H9 (cell line): ENCODE measurements around the gene MACROD1. TPM values are rescaled to one million over a fixed set of nuclear protein-coding genes. Genes with fewer than 3 reads are reported as not detected.
A peak's percentile ranks its signal among the peaks of the same experiment; 100 is the strongest.

ENCODE experiments used
- DNase-seq: peaks from one replicate; pipeline ENCODE4 v3.0.0-alpha.2; 2017
- H2AFZ ChIP-seq: one replicate; pipeline ENCODE4 v1.6.1; 2013; ENCODE audit warnings: mild to moderate bottlenecking, low read length, control low read depth, moderate library complexity
- H2AK5ac ChIP-seq: 2 replicates; pipeline ENCODE4 v1.6.1; 2013; ENCODE audit warnings: low read length, control low read depth, mixed read lengths; ENCODE audit not compliant: insufficient read length
- H2BK120ac ChIP-seq: one replicate; pipeline ENCODE4 v1.6.1; 2013; ENCODE audit warnings: low read depth, mild to moderate bottlenecking, low read length, control low read depth, inconsistent platforms; ENCODE audit not compliant: poor library complexity, severe bottlenecking
- H2BK12ac ChIP-seq: 2 replicates; pipeline ENCODE4 v1.6.1; 2013; ENCODE audit warnings: low read length, control low read depth, mixed read lengths, low read depth; ENCODE audit not compliant: insufficient read length
- H2BK15ac ChIP-seq: 2 replicates; pipeline ENCODE4 v1.6.1; 2013; ENCODE audit warnings: low read depth, low read length, control low read depth
- H2BK20ac ChIP-seq: one replicate; pipeline ENCODE4 v1.6.1; 2013; ENCODE audit warnings: low read depth, mild to moderate bottlenecking, low read length, control low read depth, inconsistent platforms; ENCODE audit not compliant: poor library complexity, severe bottlenecking
- H2BK5ac ChIP-seq: 2 replicates; pipeline ENCODE4 v1.6.1; 2013; ENCODE audit warnings: low read length, control low read depth, mixed read lengths; ENCODE audit not compliant: insufficient read length
- H3K14ac ChIP-seq: 2 replicates; pipeline ENCODE4 v1.6.1; 2013; ENCODE audit warnings: low read length, control low read depth; ENCODE audit not compliant: insufficient read depth
- H3K18ac ChIP-seq: 2 replicates; pipeline ENCODE4 v1.6.1; 2013; ENCODE audit warnings: low read depth, mild to moderate bottlenecking, mixed read lengths, low read length, control low read depth; ENCODE audit not compliant: insufficient read length
- H3K23ac ChIP-seq: 2 replicates; pipeline ENCODE4 v1.6.1; 2013; ENCODE audit warnings: low read length, control low read depth, mixed read lengths, low read depth; ENCODE audit not compliant: insufficient read length
- H3K23me2 ChIP-seq: 2 replicates; pipeline ENCODE4 v1.6.1; 2013; ENCODE audit warnings: low read depth, mild to moderate bottlenecking, mixed read lengths, low read length, control low read depth; ENCODE audit not compliant: insufficient read length, poor library complexity, severe bottlenecking
- H3K27ac ChIP-seq: 2 replicates; pipeline ENCODE4 v1.5.1; 2013; ENCODE audit warnings: low read length, control low read depth, mixed read lengths, low read depth; ENCODE audit not compliant: insufficient read length
- H3K27me3 ChIP-seq: 2 replicates; pipeline ENCODE4 v1.6.1; 2013; ENCODE audit warnings: low read length, control low read depth, inconsistent platforms; ENCODE audit not compliant: insufficient read depth
- H3K4ac ChIP-seq: 2 replicates; pipeline ENCODE4 v1.6.1; 2013; ENCODE audit warnings: low read depth, mild to moderate bottlenecking, control low read depth, inconsistent platforms, low read length, moderate library complexity
- H3K4me1 ChIP-seq: 2 replicates; pipeline ENCODE4 v1.6.1; 2013; ENCODE audit warnings: low read length, control low read depth, inconsistent platforms; ENCODE audit not compliant: insufficient read depth
- H3K4me2 ChIP-seq: 2 replicates; pipeline ENCODE4 v1.6.1; 2013; ENCODE audit warnings: low read length, control low read depth, mixed read lengths; ENCODE audit not compliant: insufficient read length, insufficient read depth
- H3K56ac ChIP-seq: 2 replicates; pipeline ENCODE4 v1.6.1; 2013; ENCODE audit warnings: low read depth, mild to moderate bottlenecking, mixed read lengths, low read length, control low read depth; ENCODE audit not compliant: insufficient read length
- H3K79me1 ChIP-seq: 2 replicates; pipeline ENCODE4 v1.6.1; 2013; ENCODE audit warnings: low read depth, mild to moderate bottlenecking, moderate library complexity, low read length, control low read depth, inconsistent platforms; ENCODE audit not compliant: insufficient read depth, poor library complexity, severe bottlenecking
- H3K79me2 ChIP-seq: 2 replicates; pipeline ENCODE4 v1.6.1; 2013; ENCODE audit warnings: low read length, control low read depth, inconsistent platforms; ENCODE audit not compliant: insufficient read depth
- H3K9ac ChIP-seq: 2 replicates; pipeline ENCODE4 v1.6.1; 2013; ENCODE audit warnings: low read length, control low read depth, mixed read lengths; ENCODE audit not compliant: insufficient read length; ENCODE audit errors: extremely low read depth
- H3K9me3 ChIP-seq: one replicate; pipeline ENCODE4 v1.6.1; 2013; ENCODE audit warnings: low read depth, low read length, inconsistent platforms; ENCODE audit not compliant: control insufficient read depth
- H3T11ph ChIP-seq: one replicate; pipeline ENCODE4 v1.6.1; 2013; ENCODE audit warnings: mild to moderate bottlenecking, low read length, control low read depth, inconsistent platforms
- H4K20me1 ChIP-seq: one replicate; pipeline ENCODE4 v1.6.1; 2013; ENCODE audit not compliant: control insufficient read depth, insufficient read length, insufficient read depth
- H4K5ac ChIP-seq: 2 replicates; pipeline ENCODE4 v1.6.1; 2013; ENCODE audit warnings: low read depth, mild to moderate bottlenecking, mixed read lengths, low read length, control low read depth; ENCODE audit not compliant: insufficient read length
- H4K8ac ChIP-seq: replicated peaks from 2 replicates; pipeline ENCODE4 v1.6.1; 2013; ENCODE audit warnings: low read length, control low read depth, mixed read lengths, low read depth; ENCODE audit not compliant: insufficient read length
- H4K91ac ChIP-seq: 2 replicates; pipeline ENCODE4 v1.6.1; 2013; ENCODE audit warnings: low read depth, mild to moderate bottlenecking, moderate library complexity, mixed read lengths, low read length, control low read depth; ENCODE audit not compliant: insufficient read length
- H3K27ac Mint-ChIP-seq, 3 experiments: 2 replicates in 2 of 3; 3 replicates in 1 of 3; pipeline ENCODE4 v1.8.0; 2020 to 2021; ENCODE audit warnings: mixed read lengths in 3 of 3, mild to moderate bottlenecking in 1 of 3, moderate library complexity in 1 of 3
- H3K27me3 Mint-ChIP-seq: 2 replicates; pipeline ENCODE4 v1.8.0; 2021; ENCODE audit warnings: low read depth, mild to moderate bottlenecking, moderate library complexity, mixed read lengths
- H3K36me3 Mint-ChIP-seq, 3 experiments: 2 replicates in 2 of 3; 3 replicates in 1 of 3; pipeline ENCODE4 v1.8.0; 2020 to 2021; ENCODE audit warnings: low read depth in 3 of 3, mixed read lengths in 3 of 3; ENCODE audit not compliant: insufficient read depth in 1 of 3
- H3K4me1 Mint-ChIP-seq, 2 experiments: 2 replicates each; pipeline ENCODE4 v1.8.0; 2020; ENCODE audit warnings: mixed read lengths in 2 of 2
- H3K4me3 Mint-ChIP-seq, 2 experiments: 2 replicates in 1 of 2; 3 replicates in 1 of 2; pipeline ENCODE4 v1.8.0; 2020 to 2021; ENCODE audit warnings: mild to moderate bottlenecking in 2 of 2, mixed read lengths in 2 of 2, moderate library complexity in 1 of 2
- H3K9me3 Mint-ChIP-seq, 2 experiments: 2 replicates in 1 of 2; 3 replicates in 1 of 2; pipeline ENCODE4 v1.8.0; 2020; ENCODE audit warnings: mild to moderate bottlenecking in 2 of 2, mixed read lengths in 2 of 2, moderate library complexity in 1 of 2
- WGBS: extraction: QIAGEN DNeasy Blood & Tissue Kit; methylation state at CpG from one replicate; pipeline ENCODE4 v1.1.7; 2013; ENCODE audit warnings: missing lambda C conversion rate, low lambda C conversion rate, mixed read lengths; ENCODE audit not compliant: insufficient read length; ENCODE audit errors: extremely low coverage; 5-methylcytosine and 5-hydroxymethylcytosine counted together
- total RNA-seq: library from RNA; stranded (reverse); gene quantifications from 2 replicates; pipeline ENCODE4 v1.2.1, GENCODE V29; 2021
- TF ChIP-seq, protein P1 (sequence below): fragments of 200-600 bp; sonication (generic); conservative IDR thresholded peaks from 3 replicates; pipeline ENCODE4 v1.8.0; 2021; ENCODE audit warnings: antibody characterized with exemption, mild to moderate bottlenecking

The MACROD1 gene
- total RNA-seq, 1 experiment from 2014 or later: 21.2 TPM

DNA sequence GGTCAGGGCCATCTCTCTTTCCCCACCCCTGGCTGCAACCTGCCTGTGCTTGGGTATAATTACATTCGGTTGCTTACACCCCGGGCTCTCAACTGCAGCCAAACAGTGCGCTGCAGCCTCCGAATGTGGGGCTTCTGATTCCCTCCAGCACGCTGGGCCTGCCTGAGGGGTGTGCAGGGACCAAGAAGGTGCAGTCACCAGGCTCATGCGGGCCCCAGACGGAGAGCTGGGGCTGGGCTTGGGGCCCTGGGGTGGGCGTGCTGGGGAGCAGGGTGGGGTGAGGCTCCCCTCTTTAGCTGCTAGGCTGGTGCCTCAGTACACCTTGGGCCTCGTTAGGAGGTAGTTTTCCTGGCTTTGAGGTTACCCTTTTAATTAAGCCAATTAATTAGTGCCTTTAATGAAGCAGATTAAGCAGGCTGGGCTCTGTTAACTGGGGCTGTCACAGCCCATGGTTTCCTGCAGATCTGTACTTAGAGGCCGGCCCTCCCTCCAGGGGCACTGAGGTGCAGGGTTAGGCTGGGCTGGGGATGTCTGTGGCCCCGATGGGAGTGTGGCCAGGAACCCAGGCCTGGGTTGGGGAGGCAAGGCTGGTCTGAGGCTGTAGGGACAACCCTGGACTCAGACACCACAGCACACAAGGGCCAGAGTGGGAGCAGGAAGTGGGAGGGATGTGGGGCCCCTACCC lies 112.8 kb downstream of the MACROD1 start:
- Histone ChIP-seq H4K8ac (no peak overlapping the region), H2BK20ac (no peak overlapping the region), H2AFZ (no peak overlapping the region), H3K56ac (no peak overlapping the region), H3K18ac (no peak overlapping the region), H4K20me1 (no peaks in the 10 kb centered on the region), H4K5ac (no peak overlapping the region), H3K27me3 (peaks cover 13% of the 10 kb centered on the region; the same call in 1 of the 2 replicates), H3K4me2 (no peak overlapping the region), H3K23ac (no peak overlapping the region), H2BK15ac (no peak overlapping the region), H4K91ac (no peak overlapping the region), H3K27ac (no peak overlapping the region), H3K79me1 (no peaks in the 10 kb centered on the region), H2BK5ac (no peak overlapping the region), H2BK120ac (no peak overlapping the region), H3K14ac (peak overlapping the region; percentile 4; the same call in 1 of the 2 replicates), H3K4ac (no peak overlapping the region), H3K9ac (no peak overlapping the region), H3K79me2 (no peaks in the 10 kb centered on the region), H3K9me3 (no peaks in the 10 kb centered on the region), H3K4me1 (peaks cover 2% of the 10 kb centered on the region; the same call in 1 of the 2 replicates), H2AK5ac (no peak overlapping the region), H3K23me2 (no peaks in the 10 kb centered on the region), H2BK12ac (no peak overlapping the region), H3T11ph (no peak overlapping the region)
- Mint-ChIP-seq H3K27ac (0 out of 7 replicates have a peak overlapping the region, but pooled peaks of 1 of the 3 experiments have one; percentile 14), H3K4me1 (peaks cover 29 to 33% of the 10 kb centered on the region in 2 experiments), H3K36me3 (no peaks in the 10 kb centered on the region), H3K9me3 (no peaks in the 10 kb centered on the region; a peak in 1 of 5 replicates), H3K4me3 (no peak overlapping the region), H3K27me3 (peaks cover 68% of the 10 kb centered on the region)
- TF ChIP-seq, protein P1, sequence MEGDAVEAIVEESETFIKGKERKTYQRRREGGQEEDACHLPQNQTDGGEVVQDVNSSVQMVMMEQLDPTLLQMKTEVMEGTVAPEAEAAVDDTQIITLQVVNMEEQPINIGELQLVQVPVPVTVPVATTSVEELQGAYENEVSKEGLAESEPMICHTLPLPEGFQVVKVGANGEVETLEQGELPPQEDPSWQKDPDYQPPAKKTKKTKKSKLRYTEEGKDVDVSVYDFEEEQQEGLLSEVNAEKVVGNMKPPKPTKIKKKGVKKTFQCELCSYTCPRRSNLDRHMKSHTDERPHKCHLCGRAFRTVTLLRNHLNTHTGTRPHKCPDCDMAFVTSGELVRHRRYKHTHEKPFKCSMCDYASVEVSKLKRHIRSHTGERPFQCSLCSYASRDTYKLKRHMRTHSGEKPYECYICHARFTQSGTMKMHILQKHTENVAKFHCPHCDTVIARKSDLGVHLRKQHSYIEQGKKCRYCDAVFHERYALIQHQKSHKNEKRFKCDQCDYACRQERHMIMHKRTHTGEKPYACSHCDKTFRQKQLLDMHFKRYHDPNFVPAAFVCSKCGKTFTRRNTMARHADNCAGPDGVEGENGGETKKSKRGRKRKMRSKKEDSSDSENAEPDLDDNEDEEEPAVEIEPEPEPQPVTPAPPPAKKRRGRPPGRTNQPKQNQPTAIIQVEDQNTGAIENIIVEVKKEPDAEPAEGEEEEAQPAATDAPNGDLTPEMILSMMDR: no peak
- WGBS: no CpG with 5 or more reads among the region's 11 CpGs
- DNase-seq: no peak
